Neural cell (in vitro differentiated cells): ENCODE measurements around the gene LCT.

ENCODE experiments used
- EP300 ChIP-seq: fragments of 450-650 bp; conservative IDR thresholded peaks from 2 replicates; pipeline ENCODE4 v1.6.1; 2014; ENCODE audit warnings: antibody characterized with exemption, mild to moderate bottlenecking, moderate library complexity; ENCODE audit not compliant: poor library complexity, severe bottlenecking
- POLR2AphosphoS5 ChIP-seq: IDR thresholded peaks from 2 replicates; pipeline ENCODE4 v1.6.1; 2012
- RAD21 ChIP-seq: fragments of 450-650 bp; conservative IDR thresholded peaks from 2 replicates; pipeline ENCODE4 v1.6.1; 2014; ENCODE audit warnings: antibody characterized with exemption, mild to moderate bottlenecking, moderate library complexity
- TF ChIP-seq, protein P1 (sequence below): fragments of 450-650 bp; IDR thresholded peaks from 2 replicates; pipeline ENCODE4 v1.5.1; 2014; ENCODE audit warnings: antibody characterized with exemption, mild to moderate bottlenecking, moderate library complexity; ENCODE audit not compliant: poor library complexity, severe bottlenecking

GRCh38 chr2:135783439-135783838 is 53.5 kb downstream of the LCT start:
- TF ChIP-seq EP300 (no peak), POLR2AphosphoS5 (no peak), RAD21 (no peak)
- TF ChIP-seq, protein P1, sequence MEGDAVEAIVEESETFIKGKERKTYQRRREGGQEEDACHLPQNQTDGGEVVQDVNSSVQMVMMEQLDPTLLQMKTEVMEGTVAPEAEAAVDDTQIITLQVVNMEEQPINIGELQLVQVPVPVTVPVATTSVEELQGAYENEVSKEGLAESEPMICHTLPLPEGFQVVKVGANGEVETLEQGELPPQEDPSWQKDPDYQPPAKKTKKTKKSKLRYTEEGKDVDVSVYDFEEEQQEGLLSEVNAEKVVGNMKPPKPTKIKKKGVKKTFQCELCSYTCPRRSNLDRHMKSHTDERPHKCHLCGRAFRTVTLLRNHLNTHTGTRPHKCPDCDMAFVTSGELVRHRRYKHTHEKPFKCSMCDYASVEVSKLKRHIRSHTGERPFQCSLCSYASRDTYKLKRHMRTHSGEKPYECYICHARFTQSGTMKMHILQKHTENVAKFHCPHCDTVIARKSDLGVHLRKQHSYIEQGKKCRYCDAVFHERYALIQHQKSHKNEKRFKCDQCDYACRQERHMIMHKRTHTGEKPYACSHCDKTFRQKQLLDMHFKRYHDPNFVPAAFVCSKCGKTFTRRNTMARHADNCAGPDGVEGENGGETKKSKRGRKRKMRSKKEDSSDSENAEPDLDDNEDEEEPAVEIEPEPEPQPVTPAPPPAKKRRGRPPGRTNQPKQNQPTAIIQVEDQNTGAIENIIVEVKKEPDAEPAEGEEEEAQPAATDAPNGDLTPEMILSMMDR, result no peak
